ENCODE measurements around the gene CNBP. TPM values are rescaled to one million over a fixed set of nuclear protein-coding genes. Genes with fewer than 3 reads are reported as not detected.
A peak's percentile ranks its signal among the peaks of the same experiment; 100 is the strongest.
"Not testable (repeated sequence)": the region's sequence is repeated elsewhere in the genome, so short reads cannot be mapped to it uniquely, and the experiment has no call there.

Gene CNBP
- polyA plus RNA-seq, 1 donor from 2014 or later = 329 TPM

DNA sequence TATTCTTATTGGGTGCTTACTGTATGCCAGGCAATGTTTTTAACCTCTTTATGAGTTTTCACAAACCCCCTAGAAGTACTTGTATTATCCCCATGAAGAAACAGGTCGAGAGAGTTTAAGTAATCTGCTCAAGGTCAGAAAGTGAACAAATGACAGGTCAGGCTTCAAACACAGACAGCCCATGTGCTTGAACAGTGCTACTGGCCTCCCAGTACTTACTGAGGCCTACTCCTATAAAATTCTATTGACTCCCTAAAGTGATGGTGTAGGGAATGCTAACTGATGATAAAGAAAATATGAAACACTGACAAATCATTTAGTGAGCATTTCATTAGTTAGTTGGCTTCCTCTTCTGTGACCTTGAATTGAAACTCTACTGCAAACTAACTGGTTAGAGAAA is 4.2 kb upstream of the CNBP start:
- no peak for TF ChIP-seq POLR2AphosphoS5 (IDR thresholded peaks at IDR 0.05)
- no peak for TF ChIP-seq EP300 (conservative IDR thresholded peaks at IDR 0.05; ENCODE audit: poor library complexity, severe bottlenecking)
- no peak for TF ChIP-seq REST (IDR thresholded peaks at IDR 0.05; ENCODE audit: borderline replicate concordance)
- TF ChIP-seq TAF1 (IDR thresholded peaks at IDR 0.05; ENCODE audit: low read depth) = no peak
- TF ChIP-seq RAD21 (conservative IDR thresholded peaks at IDR 0.05) = no peak
- TF ChIP-seq SMC3 (conservative IDR thresholded peaks at IDR 0.05; ENCODE audit: poor library complexity) = no peak
- TF ChIP-seq, protein P1, sequence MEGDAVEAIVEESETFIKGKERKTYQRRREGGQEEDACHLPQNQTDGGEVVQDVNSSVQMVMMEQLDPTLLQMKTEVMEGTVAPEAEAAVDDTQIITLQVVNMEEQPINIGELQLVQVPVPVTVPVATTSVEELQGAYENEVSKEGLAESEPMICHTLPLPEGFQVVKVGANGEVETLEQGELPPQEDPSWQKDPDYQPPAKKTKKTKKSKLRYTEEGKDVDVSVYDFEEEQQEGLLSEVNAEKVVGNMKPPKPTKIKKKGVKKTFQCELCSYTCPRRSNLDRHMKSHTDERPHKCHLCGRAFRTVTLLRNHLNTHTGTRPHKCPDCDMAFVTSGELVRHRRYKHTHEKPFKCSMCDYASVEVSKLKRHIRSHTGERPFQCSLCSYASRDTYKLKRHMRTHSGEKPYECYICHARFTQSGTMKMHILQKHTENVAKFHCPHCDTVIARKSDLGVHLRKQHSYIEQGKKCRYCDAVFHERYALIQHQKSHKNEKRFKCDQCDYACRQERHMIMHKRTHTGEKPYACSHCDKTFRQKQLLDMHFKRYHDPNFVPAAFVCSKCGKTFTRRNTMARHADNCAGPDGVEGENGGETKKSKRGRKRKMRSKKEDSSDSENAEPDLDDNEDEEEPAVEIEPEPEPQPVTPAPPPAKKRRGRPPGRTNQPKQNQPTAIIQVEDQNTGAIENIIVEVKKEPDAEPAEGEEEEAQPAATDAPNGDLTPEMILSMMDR (IDR thresholded peaks at IDR 0.05; ENCODE audit: poor library complexity, severe bottlenecking) = no peak
- TF ChIP-seq MXI1 (conservative IDR thresholded peaks at IDR 0.05; ENCODE audit: poor library complexity, severe bottlenecking) = no peak
- no peak for TF ChIP-seq EZH2 (IDR thresholded peaks at IDR 0.05; ENCODE audit: borderline replicate concordance, insufficient read depth, low read length, poor library complexity, severe bottlenecking)
- no peak overlapping the region for H3K9ac ChIP-seq (ENCODE audit: low read length)
- H3K4me2 ChIP-seq (ENCODE audit: low read length) = no peak overlapping the region
- peaks cover 13% of the 10 kb centered on the region for H3K79me2 ChIP-seq (replicated peaks; ENCODE audit: insufficient read depth, low read length)
- no peaks in the 10 kb centered on the region for H3K36me3 ChIP-seq (ENCODE audit: insufficient read depth, low read length)
- no peak overlapping the region for H3K4me3 ChIP-seq (ENCODE audit: low read length)
- no peaks in the 10 kb centered on the region for H4K20me1 ChIP-seq (ENCODE audit: insufficient read depth)
- no peaks in the 10 kb centered on the region for H3K9me3 ChIP-seq (ENCODE audit: low read length)
- H3K27ac ChIP-seq (ENCODE audit: low read length) = no peak overlapping the region
- no peaks in the 10 kb centered on the region for H3K9me2 ChIP-seq (ENCODE audit: insufficient read depth, low read length)
- H3F3A ChIP-seq (ENCODE audit: insufficient read depth, low read length, poor library complexity, severe bottlenecking) = no peaks in the 10 kb centered on the region
- H2AFZ ChIP-seq (ENCODE audit: low read depth, low read length) = no peak overlapping the region
- no peaks in the 10 kb centered on the region for H3K27me3 ChIP-seq (ENCODE audit: insufficient read depth, low read depth, low read length)

DNA sequence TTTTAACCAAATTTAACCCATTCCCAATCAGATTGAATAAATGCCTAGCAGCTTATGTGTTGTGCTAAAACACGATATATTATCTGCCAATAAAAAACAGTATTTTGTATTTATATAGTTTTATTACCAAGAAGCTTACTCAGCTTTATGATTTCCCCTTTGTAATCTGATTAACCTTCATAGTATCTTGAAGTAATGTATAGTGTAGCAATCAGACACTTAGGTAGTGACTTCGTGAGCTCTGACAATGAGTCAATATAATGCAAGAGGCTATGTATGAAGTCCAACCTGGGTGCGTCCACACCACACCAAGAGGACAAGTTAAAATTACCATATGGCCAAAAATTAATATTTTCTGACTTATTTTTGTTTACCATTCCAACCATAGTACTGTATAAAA is 2.1 kb upstream of the CNBP start:
- Histone ChIP-seq H3K27ac (ENCODE audit: low read length) (no peak overlapping the region), H3K9ac (ENCODE audit: low read length) (no peak overlapping the region), H4K20me1 (ENCODE audit: insufficient read depth) (peaks cover 3% of the 10 kb centered on the region), H3K9me2 (ENCODE audit: insufficient read depth, low read length) (no peaks in the 10 kb centered on the region), H3K4me2 (ENCODE audit: low read length) (no peak overlapping the region), H3K79me2 (replicated peaks; ENCODE audit: insufficient read depth, low read length) (peaks cover 33% of the 10 kb centered on the region), H2AFZ (ENCODE audit: low read depth, low read length) (no peak overlapping the region), H3K27me3 (ENCODE audit: insufficient read depth, low read depth, low read length) (no peaks in the 10 kb centered on the region), H3K4me3 (ENCODE audit: low read length) (no peak overlapping the region), H3K9me3 (ENCODE audit: low read length) (no peaks in the 10 kb centered on the region), H3K36me3 (ENCODE audit: insufficient read depth, low read length) (no peaks in the 10 kb centered on the region), H3F3A (ENCODE audit: insufficient read depth, low read length, poor library complexity, severe bottlenecking) (peaks cover 6% of the 10 kb centered on the region)
- TF ChIP-seq RAD21 (conservative IDR thresholded peaks at IDR 0.05) = no peak
- TF ChIP-seq SMC3 (conservative IDR thresholded peaks at IDR 0.05; ENCODE audit: poor library complexity) = no peak
- TF ChIP-seq TAF1 (IDR thresholded peaks at IDR 0.05; ENCODE audit: low read depth) = no peak
- TF ChIP-seq, protein P1 (IDR thresholded peaks at IDR 0.05; ENCODE audit: poor library complexity, severe bottlenecking) = no peak
- TF ChIP-seq EP300 (conservative IDR thresholded peaks at IDR 0.05; ENCODE audit: poor library complexity, severe bottlenecking) = no peak
- no peak for TF ChIP-seq EZH2 (IDR thresholded peaks at IDR 0.05; ENCODE audit: borderline replicate concordance, insufficient read depth, low read length, poor library complexity, severe bottlenecking)

DNA sequence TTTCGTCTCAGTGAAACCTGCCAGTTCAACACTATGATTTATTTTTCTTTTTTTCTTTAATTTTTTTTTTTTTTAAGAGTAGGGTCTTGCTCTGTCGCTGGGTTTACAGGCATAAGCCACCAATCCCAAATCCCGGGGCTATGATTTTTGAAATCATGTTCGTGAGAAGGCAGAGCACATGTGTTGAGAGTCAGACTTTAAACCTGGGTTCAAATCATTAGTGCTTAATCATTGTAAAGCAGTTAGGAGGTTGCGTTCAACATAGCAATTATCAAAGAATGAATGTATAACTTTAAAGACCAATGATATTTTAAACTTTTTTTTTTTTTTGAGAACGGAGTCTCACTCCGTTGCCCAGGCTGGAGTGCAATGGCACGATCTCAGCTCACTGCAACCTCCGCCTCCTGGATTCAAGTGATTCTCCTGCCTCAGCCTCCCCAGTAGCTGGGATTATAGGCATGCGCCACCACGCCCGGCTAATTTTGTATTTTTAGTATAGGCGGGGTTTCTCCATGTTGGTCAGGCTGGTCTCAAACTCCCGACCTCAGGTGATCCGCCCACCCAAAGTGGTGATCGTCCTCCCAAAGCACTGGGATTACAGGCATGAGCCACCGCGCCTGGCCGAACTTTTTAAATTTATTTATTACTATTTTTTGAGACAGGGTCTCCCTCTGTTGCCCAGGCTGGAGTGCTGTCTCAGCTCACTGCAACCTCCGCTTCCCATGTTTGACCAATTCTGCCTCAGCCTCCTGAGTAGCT is 1.3 kb upstream of the CNBP start:
- H3K27ac ChIP-seq (ENCODE audit: low read length) = peak overlapping the region; percentile 91
- H3K36me3 ChIP-seq (ENCODE audit: insufficient read depth, low read length); H3K27me3 ChIP-seq (ENCODE audit: insufficient read depth, low read depth, low read length); H4K20me1 ChIP-seq (ENCODE audit: insufficient read depth); H3K9me2 ChIP-seq (ENCODE audit: insufficient read depth, low read length); H3F3A ChIP-seq (ENCODE audit: insufficient read depth, low read length, poor library complexity, severe bottlenecking); H3K9me3 ChIP-seq (ENCODE audit: low read length); H2AFZ ChIP-seq (ENCODE audit: low read depth, low read length): not testable (repeated sequence)
- H3K79me2 ChIP-seq (replicated peaks; ENCODE audit: insufficient read depth, low read length) = peaks cover 41% of the 10 kb centered on the region
- peak overlapping the region; percentile 96 for H3K9ac ChIP-seq (ENCODE audit: low read length)
- H3K4me2 ChIP-seq (ENCODE audit: low read length) = peak overlapping the region; percentile 77
- H3K4me3 ChIP-seq (ENCODE audit: low read length) = peak overlapping the region; percentile 99
